A549 (cell line): Measurements from ENCODE around the gene TMED5. TPM values are rescaled to one million over a fixed set of nuclear protein-coding genes. Genes with fewer than 3 reads are reported as not detected.
"Not testable (repeated sequence)": the region's sequence is repeated elsewhere in the genome, so short reads cannot be mapped to it uniquely, and the experiment has no call there.

Source experiments
- ATAC-seq, 2 experiments: fragments of 200-7000 bp in 1 of 2; fragments of >200 bp in 1 of 2; cut with Nextera tagmentation in 1 of 2; cut with Tn5 transposase in 1 of 2; 3 replicates each; pipeline versions ENCODE4 v1.8.0 to v1.9.1; 2018 to 2020; ENCODE audit warnings: mild to moderate bottlenecking in 1 of 2, moderate library complexity in 1 of 2
- CTCF ChIA-PET: fragments of 300-600 bp; sonication (Branson Sonifier 250); formaldehyde crosslinking; extraction: SDS; loops from one replicate; lab custom pipeline; 2021; ENCODE audit warnings: antibody characterized with exemption, inconsistent platforms; lab: Yijun Ruan, JAX
- POLR2A ChIA-PET: fragments of 350-600 bp; formaldehyde crosslinking; extraction: SDS; loops from one replicate; lab custom pipeline; 2021; ENCODE audit warnings: antibody characterized with exemption, inconsistent platforms; lab: Yijun Ruan, JAX
- DNase-seq, 2 experiments: peaks; one replicate each; pipeline versions ENCODE4 v3.0.0 to v3.0.0-alpha.2; 2011 to 2016; ENCODE audit warnings: low read depth in 1 of 2, low spot score in 1 of 2
- FAIRE-seq: peaks from 2 replicates; lab custom pipeline; 2011; peaks lifted over from hg19 to GRCh38; lab: Jason Lieb, UNC
- H3K27ac ChIP-seq, 2 experiments: fragments of >200 bp; sonication (Bioruptor Twin); formaldehyde crosslinking; 3 replicates each; pipeline ENCODE4 v1.5.1; 2016 to 2017
- H3K4me1 ChIP-seq: fragments of >200 bp; sonication (Bioruptor Twin); formaldehyde crosslinking; 3 replicates; pipeline ENCODE4 v1.6.1; 2016
- H3K4me2 ChIP-seq: fragments of >200 bp; sonication (Bioruptor Twin); formaldehyde crosslinking; 3 replicates; pipeline ENCODE4 v1.6.1; 2016
- H3K4me3 ChIP-seq: fragments of >200 bp; sonication (Bioruptor Twin); formaldehyde crosslinking; 3 replicates; pipeline ENCODE4 v1.5.1; 2016
- H3K9me3 ChIP-seq: fragments of >200 bp; sonication (Bioruptor Twin); formaldehyde crosslinking; 3 replicates; pipeline ENCODE4 v1.6.1; 2016
- BHLHE40 ChIP-seq: IDR thresholded peaks from 2 replicates; pipeline ENCODE4 v1.6.1; 2012; ENCODE audit warnings: low read depth, low read length, inconsistent platforms
- ELK1 ChIP-seq: fragments of 150-350 bp; IDR thresholded peaks from 2 replicates; pipeline ENCODE4 v1.6.1; 2014; ENCODE audit warnings: low read depth, mild to moderate bottlenecking, low read length
- ESRRA ChIP-seq: fragments of 150-350 bp; IDR thresholded peaks from 2 replicates; pipeline ENCODE4 v1.6.1; 2014; ENCODE audit warnings: mild to moderate bottlenecking, low read length, borderline replicate concordance
- HDAC2 ChIP-seq: fragments of 200-600 bp; sonication (generic); IDR thresholded peaks from 2 replicates; pipeline ENCODE4 v1.6.1; 2016
- HEYL ChIP-seq: fragments of 250-450 bp; sonication (Bioruptor Pico); IDR thresholded peaks from 2 replicates; pipeline ENCODE4 v1.8.0; 2021; ENCODE audit warnings: mild to moderate bottlenecking, moderate library complexity
- HOXB5 ChIP-seq: fragments of 250-450 bp; sonication (Bioruptor Pico); IDR thresholded peaks from 2 replicates; pipeline ENCODE4 v1.5.0; 2020; ENCODE audit warnings: mild to moderate bottlenecking, moderate library complexity
- MAZ ChIP-seq: fragments of 150-350 bp; IDR thresholded peaks from 2 replicates; pipeline ENCODE4 v1.6.1; 2014; ENCODE audit warnings: antibody characterized with exemption, low read depth, low read length, borderline replicate concordance
- NFE2L2 ChIP-seq: fragments of 150-350 bp; conservative IDR thresholded peaks from 2 replicates; pipeline ENCODE4 v1.6.1; 2014; ENCODE audit warnings: low read length
- PBX3 ChIP-seq: IDR thresholded peaks from 2 replicates; pipeline ENCODE4 v1.6.1; 2012
- POLR2AphosphoS2 ChIP-seq: conservative IDR thresholded peaks from 2 replicates; pipeline ENCODE4 v1.6.1; 2012; ENCODE audit warnings: low read length, improper control_type of control experiment, inconsistent platforms
- REST ChIP-seq: fragments of 200-600 bp; sonication (generic); IDR thresholded peaks from 2 replicates; pipeline ENCODE4 v1.6.1; 2016; ENCODE audit warnings: antibody characterized with exemption, mild to moderate bottlenecking, moderate library complexity
- TP53 ChIP-seq: fragments of 250-450 bp; sonication (Bioruptor Pico); IDR thresholded peaks from 2 replicates; pipeline ENCODE4 v1.5.0; 2021; ENCODE audit warnings: mild to moderate bottlenecking, moderate library complexity
- ZC3H11A ChIP-seq: fragments of 450-650 bp; IDR thresholded peaks from 2 replicates; pipeline ENCODE4 v1.6.1; 2014; ENCODE audit warnings: antibody characterized with exemption, mild to moderate bottlenecking
- ZSCAN20 ChIP-seq: fragments of 250-450 bp; sonication (Bioruptor Pico); IDR thresholded peaks from 2 replicates; pipeline ENCODE4 v1.8.0; 2022; ENCODE audit warnings: mild to moderate bottlenecking, moderate library complexity
- WGBS: methylation state at CpG from one replicate; pipeline ENCODE4 v1.1.6; 2017; ENCODE audit errors: missing lambda C conversion rate; 5-methylcytosine and 5-hydroxymethylcytosine counted together
- polyA plus RNA-seq, 4 experiments: library from polyadenylated mRNA; depleted of rRNA in 3 of 4; stranded (reverse); fragments of >200 nt; fragmentation: RNase III in 1 of 4; extraction: RNeasy Plus Mini Kit Qiagen cat#74134 plus additional on column Dnase treatment in 1 of 4; gene quantifications; 2 replicates in 3 of 4; 3 replicates in 1 of 4; pipeline ENCODE4 v1.2.3, GENCODE V29; 2011 to 2017
- TF ChIP-seq, protein P1 (sequence below): fragments of >200 bp; sonication (Bioruptor Twin); formaldehyde crosslinking; IDR thresholded peaks from 3 replicates; pipeline ENCODE4 v1.5.1; 2016
- TF ChIP-seq, protein P2 (sequence below): fragments of 250-450 bp; sonication (Bioruptor Pico); IDR thresholded peaks from 2 replicates; pipeline ENCODE4 v1.5.0; 2020; ENCODE audit warnings: low read depth, mild to moderate bottlenecking, moderate library complexity
- TF ChIP-seq, protein P3 (sequence below): fragments of >200 bp; sonication (Bioruptor Twin); formaldehyde crosslinking; IDR thresholded peaks from 3 replicates; pipeline ENCODE4 v1.6.1; 2016

TMED5 gene
- polyA plus RNA-seq, 2 of the 4 experiments (the other 2 are of a cell fraction), result 40.4 to 70.7 TPM

GRCh38 chr1:93164816-93165215 is 15.4 kb downstream of the TMED5 start:
- WGBS, result 91% methylated on average over 2 of the region's 2 CpGs
- Histone ChIP-seq H3K9me3 (no peaks in the 10 kb centered on the region), H3K4me3 (no peak overlapping the region), H3K4me2 (no peak overlapping the region)
- CTCF ChIA-PET, result no interaction called here
- FAIRE-seq, result no peak
- ATAC-seq, result no peak
- TF ChIP-seq HDAC2 (no peak), ZC3H11A (no peak), NFE2L2 (no peak), TP53 (CRISPR knock-in tag) (no peak), PBX3 (no peak), REST (no peak), HEYL (CRISPR knock-in tag) (no peak), ELK1 (no peak), BHLHE40 (no peak), HOXB5 (no peak), ESRRA (no peak), ZSCAN20 (no peak)
- TF ChIP-seq, protein P1, sequence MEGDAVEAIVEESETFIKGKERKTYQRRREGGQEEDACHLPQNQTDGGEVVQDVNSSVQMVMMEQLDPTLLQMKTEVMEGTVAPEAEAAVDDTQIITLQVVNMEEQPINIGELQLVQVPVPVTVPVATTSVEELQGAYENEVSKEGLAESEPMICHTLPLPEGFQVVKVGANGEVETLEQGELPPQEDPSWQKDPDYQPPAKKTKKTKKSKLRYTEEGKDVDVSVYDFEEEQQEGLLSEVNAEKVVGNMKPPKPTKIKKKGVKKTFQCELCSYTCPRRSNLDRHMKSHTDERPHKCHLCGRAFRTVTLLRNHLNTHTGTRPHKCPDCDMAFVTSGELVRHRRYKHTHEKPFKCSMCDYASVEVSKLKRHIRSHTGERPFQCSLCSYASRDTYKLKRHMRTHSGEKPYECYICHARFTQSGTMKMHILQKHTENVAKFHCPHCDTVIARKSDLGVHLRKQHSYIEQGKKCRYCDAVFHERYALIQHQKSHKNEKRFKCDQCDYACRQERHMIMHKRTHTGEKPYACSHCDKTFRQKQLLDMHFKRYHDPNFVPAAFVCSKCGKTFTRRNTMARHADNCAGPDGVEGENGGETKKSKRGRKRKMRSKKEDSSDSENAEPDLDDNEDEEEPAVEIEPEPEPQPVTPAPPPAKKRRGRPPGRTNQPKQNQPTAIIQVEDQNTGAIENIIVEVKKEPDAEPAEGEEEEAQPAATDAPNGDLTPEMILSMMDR, result no peak
- TF ChIP-seq, protein P2, sequence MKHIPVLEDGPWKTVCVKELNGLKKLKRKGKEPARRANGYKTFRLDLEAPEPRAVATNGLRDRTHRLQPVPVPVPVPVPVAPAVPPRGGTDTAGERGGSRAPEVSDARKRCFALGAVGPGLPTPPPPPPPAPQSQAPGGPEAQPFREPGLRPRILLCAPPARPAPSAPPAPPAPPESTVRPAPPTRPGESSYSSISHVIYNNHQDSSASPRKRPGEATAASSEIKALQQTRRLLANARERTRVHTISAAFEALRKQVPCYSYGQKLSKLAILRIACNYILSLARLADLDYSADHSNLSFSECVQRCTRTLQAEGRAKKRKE (CRISPR knock-in tag), result no peak
- TF ChIP-seq, all 56 proteins: peak for 0
- H3K4me1 ChIP-seq, result no peaks in the 10 kb centered on the region
- POLR2A ChIA-PET, result no interaction called here
- DNase-seq, result no peak
- no peak overlapping the region for H3K27ac ChIP-seq

DNA sequence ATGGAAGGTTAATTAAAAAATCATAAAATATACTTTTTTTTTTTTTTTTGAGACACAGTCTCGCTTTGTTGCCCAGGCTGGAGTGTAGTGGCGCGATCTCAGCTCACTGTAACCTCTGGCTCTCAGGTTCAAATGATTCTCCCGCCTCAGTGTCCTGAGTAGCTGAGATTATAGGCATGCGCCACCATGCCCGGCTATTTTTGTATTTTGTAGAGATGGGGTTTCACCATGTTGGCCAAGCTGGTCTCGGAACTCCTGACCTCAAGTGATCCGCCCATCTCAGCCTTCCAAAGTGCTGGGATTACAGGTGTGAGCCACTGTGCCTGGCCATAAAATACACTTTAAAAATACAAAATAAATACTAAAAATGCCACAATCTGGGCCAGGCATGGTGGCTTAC is 16.9 kb downstream of the TMED5 start:
- H3K4me1 ChIP-seq, POLR2A ChIA-PET, H3K9me3 ChIP-seq, H3K27ac ChIP-seq, ATAC-seq, H3K4me3 ChIP-seq, DNase-seq, FAIRE-seq, H3K4me2 ChIP-seq: not testable (repeated sequence)
- WGBS, result 93% methylated on average over 8 of the region's 8 CpGs
- CTCF ChIA-PET, result interaction anchor here (0.5 kb wide), 1 partner anchor 168 kb away, joined by 3 read pairs; no protein-coding TSS in a partner anchor

- Histone ChIP-seq H3K4me1 (no peaks in the 10 kb centered on the region), H3K27ac (no peak overlapping the region), H3K4me2 (no peak overlapping the region), H3K9me3 (no peaks in the 10 kb centered on the region), H3K4me3 (no peak overlapping the region)
- CTCF ChIA-PET, result no interaction called here
- FAIRE-seq, result no peak
- WGBS, result 85% methylated on average over 2 of the region's 2 CpGs
- DNase-seq, result no peak
- ATAC-seq, result no peak
- TF ChIP-seq MAZ (no peak), POLR2AphosphoS2 (no peak), ZC3H11A (no peak)
- TF ChIP-seq, protein P3, sequence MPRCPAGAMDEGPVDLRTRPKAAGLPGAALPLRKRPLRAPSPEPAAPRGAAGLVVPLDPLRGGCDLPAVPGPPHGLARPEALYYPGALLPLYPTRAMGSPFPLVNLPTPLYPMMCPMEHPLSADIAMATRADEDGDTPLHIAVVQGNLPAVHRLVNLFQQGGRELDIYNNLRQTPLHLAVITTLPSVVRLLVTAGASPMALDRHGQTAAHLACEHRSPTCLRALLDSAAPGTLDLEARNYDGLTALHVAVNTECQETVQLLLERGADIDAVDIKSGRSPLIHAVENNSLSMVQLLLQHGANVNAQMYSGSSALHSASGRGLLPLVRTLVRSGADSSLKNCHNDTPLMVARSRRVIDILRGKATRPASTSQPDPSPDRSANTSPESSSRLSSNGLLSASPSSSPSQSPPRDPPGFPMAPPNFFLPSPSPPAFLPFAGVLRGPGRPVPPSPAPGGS, result no peak
- POLR2A ChIA-PET, result no interaction called here
Observed at GRCh38 chr1:93159337-93159736, 20.9 kb downstream of the TMED5 start.
